GM18870 (cell line): ENCODE results near the gene ERBB4.
"Not testable (repeated sequence)": the region's sequence is repeated elsewhere in the genome, so short reads cannot be mapped to it uniquely, and the experiment has no call there.

Experiments
- ATAC-seq: cut with Tn5 transposase; IDR thresholded peaks from one replicate; pipeline ENCODE4 v1.9.1; 2021; ENCODE audit warnings: moderate library complexity; ENCODE audit not compliant: unreplicated experiment

Gene ERBB4

GRCh38 chr2:212299943-212300342 lies 238.7 kb downstream of the ERBB4 start:
- no peak for ATAC-seq

- ATAC-seq = no peak
These were observed 239.3 kb downstream of the ERBB4 start for GRCh38 chr2:212299333-212299732.

- ATAC-seq = no peak
These were observed 243.0 kb downstream of the ERBB4 start for GRCh38 chr2:212295571-212295970.

GRCh38 chr2:212294816-212295215 lies 243.8 kb downstream of the ERBB4 start:
- no peak for ATAC-seq

GRCh38 chr2:212289301-212289700 lies 249.3 kb downstream of the ERBB4 start:
- ATAC-seq = no peak

GRCh38 chr2:212288308-212288707 lies 250.3 kb downstream of the ERBB4 start:
- ATAC-seq = no peak

- no peak for ATAC-seq
These were observed 254.4 kb downstream of the ERBB4 start for GRCh38 chr2:212284166-212284565.

- ATAC-seq = no peak
These were observed 255.8 kb downstream of the ERBB4 start for GRCh38 chr2:212282671-212283261.

- ATAC-seq = no peak
These were observed 261.8 kb downstream of the ERBB4 start for GRCh38 chr2:212276813-212277212.

- ATAC-seq = no peak
These were observed 264.4 kb downstream of the ERBB4 start for GRCh38 chr2:212274215-212274614.

GRCh38 chr2:212271583-212271982 lies 267.0 kb downstream of the ERBB4 start:
- no peak for ATAC-seq

GRCh38 chr2:212269005-212269404 lies 269.6 kb downstream of the ERBB4 start:
- no peak for ATAC-seq

GRCh38 chr2:212266297-212266696 lies 272.3 kb downstream of the ERBB4 start:
- ATAC-seq = no peak

GRCh38 chr2:212265777-212266176 lies 272.8 kb downstream of the ERBB4 start:
- ATAC-seq = no peak

GRCh38 chr2:212264187-212264586 lies 274.4 kb downstream of the ERBB4 start:
- ATAC-seq = no peak

- no peak for ATAC-seq
These were observed 279.4 kb downstream of the ERBB4 start for GRCh38 chr2:212259226-212259625.

- ATAC-seq = no peak
These were observed 284.3 kb downstream of the ERBB4 start for GRCh38 chr2:212254339-212254738.

GRCh38 chr2:212249451-212249850 lies 289.2 kb downstream of the ERBB4 start:
- ATAC-seq = no peak

- ATAC-seq = no peak
These were observed 292.7 kb downstream of the ERBB4 start for GRCh38 chr2:212245880-212246279.

- ATAC-seq = no peak
These were observed 295.9 kb downstream of the ERBB4 start for GRCh38 chr2:212242724-212243123.

GRCh38 chr2:212238152-212238551 lies 300.4 kb downstream of the ERBB4 start:
- ATAC-seq = not testable (repeated sequence)

- no peak for ATAC-seq
These were observed 301.1 kb downstream of the ERBB4 start for GRCh38 chr2:212237350-212238095.

GRCh38 chr2:212228743-212229171 lies 309.8 kb downstream of the ERBB4 start:
- ATAC-seq = no peak
